H9 (cell line): ENCODE measurements around the gene MAGI3. TPM values are rescaled to one million over a fixed set of nuclear protein-coding genes. Genes with fewer than 3 reads are reported as not detected.

Experiments
- DNase-seq: peaks from one replicate; pipeline ENCODE4 v3.0.0-alpha.2; 2017
- H2AFZ ChIP-seq: one replicate; pipeline ENCODE4 v1.6.1; 2013; ENCODE audit warnings: mild to moderate bottlenecking, low read length, control low read depth, moderate library complexity
- H2AK5ac ChIP-seq: 2 replicates; pipeline ENCODE4 v1.6.1; 2013; ENCODE audit warnings: low read length, control low read depth, mixed read lengths; ENCODE audit not compliant: insufficient read length
- H2BK120ac ChIP-seq: one replicate; pipeline ENCODE4 v1.6.1; 2013; ENCODE audit warnings: low read depth, mild to moderate bottlenecking, low read length, control low read depth, inconsistent platforms; ENCODE audit not compliant: poor library complexity, severe bottlenecking
- H2BK12ac ChIP-seq: 2 replicates; pipeline ENCODE4 v1.6.1; 2013; ENCODE audit warnings: low read length, control low read depth, mixed read lengths, low read depth; ENCODE audit not compliant: insufficient read length
- H2BK15ac ChIP-seq: 2 replicates; pipeline ENCODE4 v1.6.1; 2013; ENCODE audit warnings: low read depth, low read length, control low read depth
- H2BK20ac ChIP-seq: one replicate; pipeline ENCODE4 v1.6.1; 2013; ENCODE audit warnings: low read depth, mild to moderate bottlenecking, low read length, control low read depth, inconsistent platforms; ENCODE audit not compliant: poor library complexity, severe bottlenecking
- H2BK5ac ChIP-seq: 2 replicates; pipeline ENCODE4 v1.6.1; 2013; ENCODE audit warnings: low read length, control low read depth, mixed read lengths; ENCODE audit not compliant: insufficient read length
- H3K14ac ChIP-seq: 2 replicates; pipeline ENCODE4 v1.6.1; 2013; ENCODE audit warnings: low read length, control low read depth; ENCODE audit not compliant: insufficient read depth
- H3K18ac ChIP-seq: 2 replicates; pipeline ENCODE4 v1.6.1; 2013; ENCODE audit warnings: low read depth, mild to moderate bottlenecking, mixed read lengths, low read length, control low read depth; ENCODE audit not compliant: insufficient read length
- H3K23ac ChIP-seq: 2 replicates; pipeline ENCODE4 v1.6.1; 2013; ENCODE audit warnings: low read length, control low read depth, mixed read lengths, low read depth; ENCODE audit not compliant: insufficient read length
- H3K23me2 ChIP-seq: 2 replicates; pipeline ENCODE4 v1.6.1; 2013; ENCODE audit warnings: low read depth, mild to moderate bottlenecking, mixed read lengths, low read length, control low read depth; ENCODE audit not compliant: insufficient read length, poor library complexity, severe bottlenecking
- H3K27ac ChIP-seq: 2 replicates; pipeline ENCODE4 v1.5.1; 2013; ENCODE audit warnings: low read length, control low read depth, mixed read lengths, low read depth; ENCODE audit not compliant: insufficient read length
- H3K27me3 ChIP-seq: 2 replicates; pipeline ENCODE4 v1.6.1; 2013; ENCODE audit warnings: low read length, control low read depth, inconsistent platforms; ENCODE audit not compliant: insufficient read depth
- H3K4ac ChIP-seq: 2 replicates; pipeline ENCODE4 v1.6.1; 2013; ENCODE audit warnings: low read depth, mild to moderate bottlenecking, control low read depth, inconsistent platforms, low read length, moderate library complexity
- H3K4me1 ChIP-seq: 2 replicates; pipeline ENCODE4 v1.6.1; 2013; ENCODE audit warnings: low read length, control low read depth, inconsistent platforms; ENCODE audit not compliant: insufficient read depth
- H3K4me2 ChIP-seq: 2 replicates; pipeline ENCODE4 v1.6.1; 2013; ENCODE audit warnings: low read length, control low read depth, mixed read lengths; ENCODE audit not compliant: insufficient read length, insufficient read depth
- H3K56ac ChIP-seq: 2 replicates; pipeline ENCODE4 v1.6.1; 2013; ENCODE audit warnings: low read depth, mild to moderate bottlenecking, mixed read lengths, low read length, control low read depth; ENCODE audit not compliant: insufficient read length
- H3K79me1 ChIP-seq: 2 replicates; pipeline ENCODE4 v1.6.1; 2013; ENCODE audit warnings: low read depth, mild to moderate bottlenecking, moderate library complexity, low read length, control low read depth, inconsistent platforms; ENCODE audit not compliant: insufficient read depth, poor library complexity, severe bottlenecking
- H3K79me2 ChIP-seq: 2 replicates; pipeline ENCODE4 v1.6.1; 2013; ENCODE audit warnings: low read length, control low read depth, inconsistent platforms; ENCODE audit not compliant: insufficient read depth
- H3K9ac ChIP-seq: 2 replicates; pipeline ENCODE4 v1.6.1; 2013; ENCODE audit warnings: low read length, control low read depth, mixed read lengths; ENCODE audit not compliant: insufficient read length; ENCODE audit errors: extremely low read depth
- H3K9me3 ChIP-seq: one replicate; pipeline ENCODE4 v1.6.1; 2013; ENCODE audit warnings: low read depth, low read length, inconsistent platforms; ENCODE audit not compliant: control insufficient read depth
- H3T11ph ChIP-seq: one replicate; pipeline ENCODE4 v1.6.1; 2013; ENCODE audit warnings: mild to moderate bottlenecking, low read length, control low read depth, inconsistent platforms
- H4K20me1 ChIP-seq: one replicate; pipeline ENCODE4 v1.6.1; 2013; ENCODE audit not compliant: control insufficient read depth, insufficient read length, insufficient read depth
- H4K5ac ChIP-seq: 2 replicates; pipeline ENCODE4 v1.6.1; 2013; ENCODE audit warnings: low read depth, mild to moderate bottlenecking, mixed read lengths, low read length, control low read depth; ENCODE audit not compliant: insufficient read length
- H4K8ac ChIP-seq: replicated peaks from 2 replicates; pipeline ENCODE4 v1.6.1; 2013; ENCODE audit warnings: low read length, control low read depth, mixed read lengths, low read depth; ENCODE audit not compliant: insufficient read length
- H4K91ac ChIP-seq: 2 replicates; pipeline ENCODE4 v1.6.1; 2013; ENCODE audit warnings: low read depth, mild to moderate bottlenecking, moderate library complexity, mixed read lengths, low read length, control low read depth; ENCODE audit not compliant: insufficient read length
- H3K27ac Mint-ChIP-seq, 3 experiments: 2 replicates in 2 of 3; 3 replicates in 1 of 3; pipeline ENCODE4 v1.8.0; 2020 to 2021; ENCODE audit warnings: mixed read lengths in 3 of 3, mild to moderate bottlenecking in 1 of 3, moderate library complexity in 1 of 3
- H3K27me3 Mint-ChIP-seq: 2 replicates; pipeline ENCODE4 v1.8.0; 2021; ENCODE audit warnings: low read depth, mild to moderate bottlenecking, moderate library complexity, mixed read lengths
- H3K36me3 Mint-ChIP-seq, 3 experiments: 2 replicates in 2 of 3; 3 replicates in 1 of 3; pipeline ENCODE4 v1.8.0; 2020 to 2021; ENCODE audit warnings: low read depth in 3 of 3, mixed read lengths in 3 of 3; ENCODE audit not compliant: insufficient read depth in 1 of 3
- H3K4me1 Mint-ChIP-seq, 2 experiments: 2 replicates each; pipeline ENCODE4 v1.8.0; 2020; ENCODE audit warnings: mixed read lengths in 2 of 2
- H3K4me3 Mint-ChIP-seq, 2 experiments: 2 replicates in 1 of 2; 3 replicates in 1 of 2; pipeline ENCODE4 v1.8.0; 2020 to 2021; ENCODE audit warnings: mild to moderate bottlenecking in 2 of 2, mixed read lengths in 2 of 2, moderate library complexity in 1 of 2
- H3K9me3 Mint-ChIP-seq, 2 experiments: 2 replicates in 1 of 2; 3 replicates in 1 of 2; pipeline ENCODE4 v1.8.0; 2020; ENCODE audit warnings: mild to moderate bottlenecking in 2 of 2, mixed read lengths in 2 of 2, moderate library complexity in 1 of 2
- CTCF ChIP-seq: fragments of 200-600 bp; sonication (generic); conservative IDR thresholded peaks from 3 replicates; pipeline ENCODE4 v1.8.0; 2021; ENCODE audit warnings: antibody characterized with exemption, mild to moderate bottlenecking
- WGBS: extraction: QIAGEN DNeasy Blood & Tissue Kit; methylation state at CpG from one replicate; pipeline ENCODE4 v1.1.7; 2013; ENCODE audit warnings: missing lambda C conversion rate, low lambda C conversion rate, mixed read lengths; ENCODE audit not compliant: insufficient read length; ENCODE audit errors: extremely low coverage; 5-methylcytosine and 5-hydroxymethylcytosine counted together
- total RNA-seq: library from RNA; stranded (reverse); gene quantifications from 2 replicates; pipeline ENCODE4 v1.2.1, GENCODE V29; 2021

MAGI3 gene
- total RNA-seq, 1 experiment from 2014 or later: 8.2 TPM

GRCh38 chr1:113670650-113671049 is 280.3 kb downstream of the MAGI3 start:
- Histone ChIP-seq H3K23ac (no peak overlapping the region), H3K79me2 (no peaks in the 10 kb centered on the region), H3K27ac (no peak overlapping the region), H3K9ac (no peak overlapping the region), H3K14ac (no peak overlapping the region), H3K79me1 (no peaks in the 10 kb centered on the region), H4K20me1 (no peaks in the 10 kb centered on the region), H3K27me3 (no peaks in the 10 kb centered on the region), H3K23me2 (no peaks in the 10 kb centered on the region), H4K5ac (no peak overlapping the region), H3K9me3 (no peaks in the 10 kb centered on the region), H4K8ac (no peak overlapping the region), H3K4me2 (no peak overlapping the region), H2AK5ac (no peak overlapping the region), H3K4ac (no peak overlapping the region), H2BK120ac (no peak overlapping the region), H2AFZ (no peak overlapping the region), H3K56ac (no peak overlapping the region), H2BK5ac (no peak overlapping the region), H4K91ac (no peak overlapping the region), H2BK15ac (no peak overlapping the region), H3T11ph (no peak overlapping the region), H3K18ac (no peak overlapping the region), H3K4me1 (no peaks in the 10 kb centered on the region), H2BK20ac (no peak overlapping the region), H2BK12ac (no peak overlapping the region)
- Mint-ChIP-seq H3K4me1 (no peaks in the 10 kb centered on the region), H3K36me3 (peaks cover 0 to 4% (median 0%) of the 10 kb centered on the region in 3 experiments; a peak in 2 of 7 replicates), H3K27me3 (no peaks in the 10 kb centered on the region), H3K9me3 (no peaks in the 10 kb centered on the region), H3K4me3 (no peak overlapping the region), H3K27ac (no peak overlapping the region)
- no peak for DNase-seq
- TF ChIP-seq CTCF: no peak
- WGBS: no CpG with 5 or more reads among the region's 1 CpG
